GM19043 (cell line): ENCODE measurements around the gene KRT76.
"Not testable (repeated sequence)": the region's sequence is repeated elsewhere in the genome, so short reads cannot be mapped to it uniquely, and the experiment has no call there.

Experiments used
- ATAC-seq: cut with Tn5 transposase; IDR thresholded peaks from one replicate; pipeline ENCODE4 v1.9.1; 2021; ENCODE audit warnings: low read depth; ENCODE audit not compliant: unreplicated experiment

Gene KRT76

GRCh38 chr12:52798671-52799504 is 21.7 kb upstream of the KRT76 start:
- ATAC-seq, result no peak

- no peak for ATAC-seq
These were observed 21.0 kb upstream of the KRT76 start for GRCh38 chr12:52798003-52798670.

GRCh38 chr12:52797529-52797894 is 20.4 kb upstream of the KRT76 start:
- no peak for ATAC-seq

- no peak for ATAC-seq
These were observed 19.8 kb upstream of the KRT76 start for GRCh38 chr12:52796839-52797528.

- no peak for ATAC-seq
These were observed 19.3 kb upstream of the KRT76 start for GRCh38 chr12:52796429-52796794.

- ATAC-seq, result no peak
These were observed 18.7 kb upstream of the KRT76 start, which contains the start of gene KRT3 for GRCh38 chr12:52795694-52796428. TSS of gene KRT3 (minus strand) at chr12:52796117. CDS start at chr12:52796042, 75 bp downstream.

GRCh38 chr12:52795332-52795674 is 18.2 kb upstream of the KRT76 start:
- ATAC-seq, result not testable (repeated sequence)

GRCh38 chr12:52794479-52795331 is 17.6 kb upstream of the KRT76 start:
- no peak for ATAC-seq

GRCh38 chr12:52792185-52793029 is 15.3 kb upstream of the KRT76 start:
- no peak for ATAC-seq

GRCh38 chr12:52791271-52792184 is 14.4 kb upstream of the KRT76 start:
- ATAC-seq, result no peak

GRCh38 chr12:52790427-52791270 is 13.5 kb upstream of the KRT76 start:
- no peak for ATAC-seq

GRCh38 chr12:52789637-52790426 is 12.7 kb upstream of the KRT76 start:
- ATAC-seq, result no peak

- ATAC-seq, result no peak
These were observed 11.9 kb upstream of the KRT76 start for GRCh38 chr12:52788876-52789636.

GRCh38 chr12:52788192-52788875 is 11.2 kb upstream of the KRT76 start:
- ATAC-seq, result no peak
